VCaP (cell line): Measurements from ENCODE around the gene PAXX.

Source experiments
- H3K27ac ChIP-seq: fragments of 450-650 bp; 2 replicates; pipeline ENCODE4 v1.5.1; 2017
- CTCF ChIP-seq: fragments of 450-650 bp; conservative IDR thresholded peaks from 2 replicates; pipeline ENCODE4 v1.5.1; 2017; ENCODE audit warnings: mild to moderate bottlenecking, moderate library complexity

Gene PAXX

GRCh38 chr9:136971746-136972145 is 20.5 kb upstream of the PAXX start:
- TF ChIP-seq CTCF: no peak
- no peak overlapping the region for H3K27ac ChIP-seq

GRCh38 chr9:136972335-136972734 is 19.9 kb upstream of the PAXX start:
- no peak overlapping the region for H3K27ac ChIP-seq
- no peak for TF ChIP-seq CTCF

- H3K27ac ChIP-seq: no peak overlapping the region
- TF ChIP-seq CTCF: no peak
Measured at GRCh38 chr9:136972743-136973142, 19.5 kb upstream of the PAXX start.

- no peak overlapping the region for H3K27ac ChIP-seq
- no peak for TF ChIP-seq CTCF
Measured at GRCh38 chr9:136973618-136974617, 18.3 kb upstream of the PAXX start.

- TF ChIP-seq CTCF: no peak
- no peak overlapping the region for H3K27ac ChIP-seq
Measured at GRCh38 chr9:136974817-136975535, 17.2 kb upstream of the PAXX start.

GRCh38 chr9:136975644-136976043 is 16.6 kb upstream of the PAXX start:
- TF ChIP-seq CTCF: no peak
- no peak overlapping the region for H3K27ac ChIP-seq

GRCh38 chr9:136977223-136977622 is 15.0 kb upstream of the PAXX start, which contains the start of gene PTGDS:
PTGDS (plus strand) TSS chr9:136977504; CDS start chr9:136977579, 75 bp downstream.
- peak within 1 kb of the TSS; percentile 31; the same call in 1 of the 2 replicates for H3K27ac ChIP-seq
- no peak for TF ChIP-seq CTCF
